Ascending aorta (tissue), 2 donors: ENCODE measurements around the gene LIX1L. TPM values are rescaled to one million over a fixed set of nuclear protein-coding genes. Genes with fewer than 3 reads are reported as not detected.

Experiments
- DNase-seq, 2 donors: peaks; one replicate each; pipeline ENCODE4 v3.0.0-alpha.2; 2019; ENCODE audit warnings: low spot score in 2 of 2
- H3K27ac ChIP-seq, 2 donors: fragments of 200-600 bp; sonication (generic); one replicate each; pipeline ENCODE4 v1.5.1; 2016 to 2017; ENCODE audit warnings: mild to moderate bottlenecking in 1 of 2
- H3K27me3 ChIP-seq: fragments of 200-600 bp; sonication (generic); one replicate; pipeline ENCODE4 v1.5.1; 2017
- H3K36me3 ChIP-seq, 2 donors: fragments of 200-600 bp; sonication (generic); one replicate each; pipeline ENCODE4 v1.5.1; 2016
- H3K4me1 ChIP-seq, 2 donors: fragments of 200-600 bp; sonication (generic); one replicate each; pipeline ENCODE4 v1.5.1; 2016 to 2017; ENCODE audit warnings: mild to moderate bottlenecking in 1 of 2
- H3K4me3 ChIP-seq, 2 donors: fragments of 200-600 bp; sonication (generic); one replicate each; pipeline ENCODE4 v1.5.1; 2016 to 2017; ENCODE audit warnings: mild to moderate bottlenecking in 1 of 2
- H3K9me3 ChIP-seq, 2 donors: fragments of 200-600 bp; sonication (generic); one replicate each; pipeline ENCODE4 v1.5.1; 2016
- intact Hi-C: fragments of 100-400 bp; cut with DNase I; formaldehyde crosslinking; loops from one replicate; pipeline ENCODE4 v1.15.1; 2023
- total RNA-seq: library from RNA; depleted of rRNA; stranded (reverse); fragments of >200 nt; gene quantifications from one replicate; pipeline ENCODE4 v1.1.0, GENCODE V29; 2016
- TF ChIP-seq, protein P1 (sequence below), 3 experiments: fragments of 200-600 bp in 2 of 3; fragments of 450-650 bp in 1 of 3; sonication (generic) in 2 of 3; IDR thresholded peaks; one replicate each; pipeline ENCODE4 v1.5.1; 2016 to 2019; ENCODE audit warnings: antibody characterized with exemption in 3 of 3, mild to moderate bottlenecking in 1 of 3, moderate library complexity in 1 of 3

Gene LIX1L
- total RNA-seq, 1 donor from 2014 or later: 44.0 TPM

DNA sequence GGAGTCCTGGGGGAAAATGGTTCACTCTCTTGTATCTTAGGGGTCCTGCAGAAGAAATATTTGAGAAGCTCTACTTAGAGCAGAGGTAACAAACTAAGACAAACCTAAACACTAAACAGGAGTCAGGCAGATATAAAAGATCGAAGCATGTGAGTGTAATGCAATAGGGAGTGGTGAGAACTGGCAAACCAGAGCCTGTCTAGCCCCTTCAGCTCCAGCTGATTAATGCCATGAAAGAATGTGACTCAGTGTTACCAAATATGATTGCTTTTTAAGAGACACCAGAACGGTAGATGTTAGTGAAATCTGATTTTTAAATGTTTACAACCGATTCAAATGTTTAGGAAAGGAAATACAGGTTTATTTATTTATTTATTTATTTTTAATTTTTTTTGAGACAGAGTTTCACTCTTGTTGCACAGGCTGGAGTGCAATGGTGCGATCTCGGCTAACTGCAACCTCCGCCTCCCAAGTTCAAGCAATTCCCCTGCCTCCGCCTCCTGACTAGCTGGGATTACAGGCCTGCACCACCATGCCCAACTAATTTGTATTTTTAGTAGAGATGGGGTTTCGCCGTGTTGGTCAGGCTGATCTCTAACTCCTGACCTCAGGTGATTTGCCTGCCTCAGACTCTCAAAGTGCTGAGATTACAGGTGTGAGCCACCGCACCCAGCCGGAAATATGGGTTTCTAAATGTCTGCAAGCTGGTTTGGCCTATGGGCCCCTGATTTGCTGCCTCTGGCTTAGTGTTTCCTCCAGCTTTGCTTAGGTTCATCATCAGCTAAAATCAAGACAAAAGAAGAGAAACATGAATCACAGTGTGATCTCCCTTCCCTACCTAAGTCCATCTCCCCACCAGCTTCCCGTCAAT is 26.4 kb upstream of the LIX1L start:
- DNase-seq: peak in 1 of 2 donors; percentile 24
- H3K27ac ChIP-seq: peak overlapping the region; percentile 90 to 98
- TF ChIP-seq, protein P1, sequence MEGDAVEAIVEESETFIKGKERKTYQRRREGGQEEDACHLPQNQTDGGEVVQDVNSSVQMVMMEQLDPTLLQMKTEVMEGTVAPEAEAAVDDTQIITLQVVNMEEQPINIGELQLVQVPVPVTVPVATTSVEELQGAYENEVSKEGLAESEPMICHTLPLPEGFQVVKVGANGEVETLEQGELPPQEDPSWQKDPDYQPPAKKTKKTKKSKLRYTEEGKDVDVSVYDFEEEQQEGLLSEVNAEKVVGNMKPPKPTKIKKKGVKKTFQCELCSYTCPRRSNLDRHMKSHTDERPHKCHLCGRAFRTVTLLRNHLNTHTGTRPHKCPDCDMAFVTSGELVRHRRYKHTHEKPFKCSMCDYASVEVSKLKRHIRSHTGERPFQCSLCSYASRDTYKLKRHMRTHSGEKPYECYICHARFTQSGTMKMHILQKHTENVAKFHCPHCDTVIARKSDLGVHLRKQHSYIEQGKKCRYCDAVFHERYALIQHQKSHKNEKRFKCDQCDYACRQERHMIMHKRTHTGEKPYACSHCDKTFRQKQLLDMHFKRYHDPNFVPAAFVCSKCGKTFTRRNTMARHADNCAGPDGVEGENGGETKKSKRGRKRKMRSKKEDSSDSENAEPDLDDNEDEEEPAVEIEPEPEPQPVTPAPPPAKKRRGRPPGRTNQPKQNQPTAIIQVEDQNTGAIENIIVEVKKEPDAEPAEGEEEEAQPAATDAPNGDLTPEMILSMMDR (IDR thresholded peaks at IDR 0.05): no peak
- H3K9me3 ChIP-seq: no peaks in the 10 kb centered on the region
- no peaks in the 10 kb centered on the region for H3K27me3 ChIP-seq
- intact Hi-C loops: no loop called here
- H3K4me1 ChIP-seq: peaks cover 30 to 62% of the 10 kb centered on the region in 2 donors
- H3K36me3 ChIP-seq: no peaks in the 10 kb centered on the region
- H3K4me3 ChIP-seq: no peak overlapping the region

DNA sequence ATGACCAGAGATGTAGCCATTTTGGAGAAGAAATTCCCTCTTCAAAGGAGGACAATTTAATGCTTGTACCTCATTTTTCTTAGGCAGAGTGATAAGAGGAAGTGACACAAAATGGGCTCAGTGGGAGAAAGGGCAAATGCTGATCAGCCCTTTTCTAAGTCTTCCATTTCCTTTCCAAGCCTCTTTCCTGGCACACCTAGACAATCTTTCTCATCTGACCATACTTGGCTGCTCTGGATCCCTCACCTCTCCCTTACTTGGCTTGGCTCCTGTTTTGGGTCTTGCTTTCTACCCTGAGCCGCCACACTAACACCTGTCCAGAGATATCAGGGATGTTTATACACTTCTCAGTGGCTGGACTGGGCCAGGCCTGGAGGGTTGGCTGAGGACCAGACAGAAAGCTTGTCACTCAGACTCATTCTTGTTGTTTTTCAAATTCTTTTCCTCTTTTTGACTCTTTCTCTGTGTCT is 25.4 kb upstream of the LIX1L start:
- DNase-seq: peak in 1 of 2 donors; percentile 64
- Histone ChIP-seq H3K9me3 (no peaks in the 10 kb centered on the region), H3K36me3 (no peaks in the 10 kb centered on the region), H3K27me3 (no peaks in the 10 kb centered on the region), H3K27ac (peak overlapping the region; percentile 90 to 98), H3K4me3 (no peak overlapping the region), H3K4me1 (peaks cover 38 to 71% of the 10 kb centered on the region in 2 donors)
- intact Hi-C loops: no loop called here
- TF ChIP-seq, protein P1 (IDR thresholded peaks at IDR 0.05): no peak

GRCh38 chr1:145982010-145982723 is 24.4 kb upstream of the LIX1L start:
- TF ChIP-seq, protein P1 (IDR thresholded peaks at IDR 0.05): no peak
- Histone ChIP-seq H3K27me3 (no peaks in the 10 kb centered on the region), H3K9me3 (no peaks in the 10 kb centered on the region), H3K27ac (peak overlapping the region; percentile 90 to 98), H3K4me1 (peaks cover 42 to 81% of the 10 kb centered on the region in 2 donors), H3K4me3 (no peak overlapping the region), H3K36me3 (no peaks in the 10 kb centered on the region)
- intact Hi-C loops: no loop called here
- peak in 1 of 2 donors; percentile 82 for DNase-seq

GRCh38 chr1:145980457-145980994 is 22.7 kb upstream of the LIX1L start:
- Histone ChIP-seq H3K36me3 (peaks cover 0 to 3% of the 10 kb centered on the region in 2 donors), H3K9me3 (no peaks in the 10 kb centered on the region), H3K4me3 (peak overlapping the region in 1 of 2 donors; percentile 18), H3K4me1 (peaks cover 42 to 73% of the 10 kb centered on the region in 2 donors), H3K27ac (peak overlapping the region; percentile 90 to 98), H3K27me3 (no peaks in the 10 kb centered on the region)
- TF ChIP-seq, protein P1 (IDR thresholded peaks at IDR 0.05): no peak
- intact Hi-C loops: no loop called here
- peak in 1 of 2 donors; percentile 61 for DNase-seq

- intact Hi-C loops: loop anchor here (1.0 to 5.0 kb wide), 3 partner anchors 16 to 88 kb away; partner anchors contain the start of gene TXNIP
- peak overlapping the region; percentile 90 to 98 for H3K27ac ChIP-seq
Observed at GRCh38 chr1:145979746-145980456, 22.1 kb upstream of the LIX1L start.

More at GRCh38 chr1:145979746-145980456, 22.1 kb upstream of the LIX1L start:
- peak overlapping the region; percentile 18 to 40 for H3K4me3 ChIP-seq
- no peaks in the 10 kb centered on the region for H3K9me3 ChIP-seq
- no peaks in the 10 kb centered on the region for H3K27me3 ChIP-seq
- peak in 1 of 2 donors; percentile 76 for DNase-seq
- TF ChIP-seq, protein P1 (IDR thresholded peaks at IDR 0.05): no peak
- H3K4me1 ChIP-seq: peaks cover 36 to 67% of the 10 kb centered on the region in 2 donors
- H3K36me3 ChIP-seq: peaks cover 0 to 3% of the 10 kb centered on the region in 2 donors
